NCI-H82 treated with DMSO at 0.1 percent for 48 hours (cell line): ENCODE data around the gene CCDC18.
A peak's percentile ranks its signal among the peaks of the same experiment; 100 is the strongest.
"Not testable (repeated sequence)": the region's sequence is repeated elsewhere in the genome, so short reads cannot be mapped to it uniquely, and the experiment has no call there.

ENCODE experiments used
- DNase-seq: peaks from one replicate; lab custom pipeline; 2025; ENCODE audit not compliant: unreplicated experiment; lab: John Stamatoyannopoulos, UW

Gene CCDC18

DNA sequence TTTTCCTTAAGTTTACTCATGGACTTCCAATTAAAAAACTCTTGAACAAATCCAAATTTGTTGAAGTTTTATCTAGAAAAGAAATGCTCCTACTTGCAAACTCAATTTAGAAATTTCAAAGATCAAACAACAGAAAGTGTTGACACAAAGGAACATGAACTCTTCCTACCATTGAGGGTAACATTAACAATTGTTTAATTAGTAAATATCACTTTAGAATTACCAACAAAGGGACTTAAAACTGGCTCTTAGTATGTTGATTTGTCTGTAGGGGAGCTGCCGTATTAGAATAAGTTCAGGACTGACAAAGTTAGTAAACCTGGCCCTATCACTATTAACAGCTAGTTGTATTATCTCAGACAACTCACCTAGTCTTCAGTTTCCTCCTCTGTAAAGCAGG, 57.9 kb downstream of the CCDC18 start:
- DNase-seq, result no peak

DNA sequence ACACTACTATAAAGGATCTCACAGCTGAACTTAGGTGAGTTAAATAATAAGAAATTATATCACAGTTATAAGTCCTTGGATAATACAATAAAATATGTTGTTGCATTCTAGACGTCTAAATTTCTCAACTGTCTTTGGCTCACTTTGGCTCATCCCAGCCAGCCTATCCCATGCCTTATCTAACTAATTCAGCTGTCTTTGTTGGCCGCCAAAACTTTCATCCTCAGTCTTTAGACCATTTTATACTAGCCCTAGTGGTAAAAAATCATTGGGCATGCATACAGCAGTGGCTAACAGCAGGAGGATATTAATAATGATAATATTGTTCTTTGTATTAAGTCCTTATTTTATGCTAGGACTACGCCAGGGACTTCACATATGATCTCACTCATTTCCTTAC, 59.3 kb downstream of the CCDC18 start:
- DNase-seq, result no peak

DNA sequence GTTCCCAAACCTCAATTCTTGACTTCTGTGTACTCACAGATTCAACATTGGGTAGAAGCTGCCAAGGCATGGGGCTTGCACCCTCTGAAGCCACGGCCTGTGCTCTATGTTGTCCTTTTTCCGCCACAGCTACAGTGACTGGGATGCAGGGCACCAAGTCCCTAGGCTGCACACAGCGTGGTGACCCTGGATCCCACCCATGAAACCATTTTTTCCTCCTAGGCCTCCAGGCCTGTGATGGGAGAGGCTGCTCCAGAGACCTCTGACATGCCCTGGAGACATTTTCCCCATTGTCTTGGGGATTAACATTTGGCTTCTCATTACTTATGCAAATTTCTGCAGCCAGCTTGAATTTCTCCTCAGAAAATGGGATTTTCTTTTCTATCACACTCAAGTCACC, 62.7 kb downstream of the CCDC18 start:
- not testable (repeated sequence) for DNase-seq

DNA sequence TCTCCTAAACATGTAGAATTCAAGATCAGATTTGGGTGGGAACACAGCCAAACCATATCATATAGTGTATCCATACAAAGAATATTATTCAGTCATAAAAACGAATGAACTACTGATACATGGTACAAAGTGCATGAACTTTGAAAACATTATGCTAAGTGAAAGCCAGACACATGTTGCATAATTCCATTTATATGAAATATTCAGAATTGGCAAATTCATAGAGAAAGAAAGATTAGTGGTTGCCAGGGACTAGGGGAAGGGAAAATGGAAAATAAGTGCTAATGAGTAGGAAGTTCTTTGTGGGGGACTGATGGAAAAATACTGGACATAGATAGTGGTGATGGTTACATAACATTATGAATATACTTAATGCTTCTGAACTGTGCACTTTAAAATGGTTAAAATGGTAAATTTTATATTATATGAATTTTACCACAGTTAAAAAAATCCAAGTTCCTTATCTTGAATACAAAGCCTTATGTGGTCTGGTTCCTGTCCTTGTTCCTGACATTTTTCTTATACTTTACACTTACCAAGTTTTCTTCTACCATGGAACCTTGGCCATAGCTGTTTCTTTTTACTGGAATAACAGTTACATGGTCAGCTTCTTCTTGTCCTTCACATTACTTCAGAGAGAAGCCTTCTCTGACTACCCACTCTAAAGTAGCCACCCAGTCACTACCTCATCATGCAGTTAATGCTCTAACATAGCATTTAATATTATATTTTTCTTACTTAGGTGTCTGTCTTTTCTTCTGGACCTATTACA, 64.0 kb downstream of the CCDC18 start:
- DNase-seq, result no peak

DNA sequence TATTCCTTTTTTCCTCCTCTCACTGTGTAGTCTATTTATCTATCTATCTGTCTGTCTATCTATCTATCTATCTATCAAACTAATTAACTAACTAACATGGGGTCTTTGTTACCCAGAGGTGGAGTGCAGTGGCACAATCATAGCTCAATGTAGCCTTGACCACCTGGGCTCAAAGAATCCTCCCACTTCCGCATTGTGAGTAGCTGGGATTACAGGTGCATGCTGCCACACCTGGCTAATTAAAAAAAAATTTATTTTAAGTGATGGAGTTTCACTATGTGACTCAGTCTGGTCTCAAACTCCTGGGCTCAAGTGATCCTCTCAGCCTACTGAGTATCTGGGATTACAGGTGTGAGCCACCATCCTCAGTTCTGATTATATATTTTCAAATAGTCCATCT, 71.4 kb downstream of the CCDC18 start:
- DNase-seq, result no peak

DNA sequence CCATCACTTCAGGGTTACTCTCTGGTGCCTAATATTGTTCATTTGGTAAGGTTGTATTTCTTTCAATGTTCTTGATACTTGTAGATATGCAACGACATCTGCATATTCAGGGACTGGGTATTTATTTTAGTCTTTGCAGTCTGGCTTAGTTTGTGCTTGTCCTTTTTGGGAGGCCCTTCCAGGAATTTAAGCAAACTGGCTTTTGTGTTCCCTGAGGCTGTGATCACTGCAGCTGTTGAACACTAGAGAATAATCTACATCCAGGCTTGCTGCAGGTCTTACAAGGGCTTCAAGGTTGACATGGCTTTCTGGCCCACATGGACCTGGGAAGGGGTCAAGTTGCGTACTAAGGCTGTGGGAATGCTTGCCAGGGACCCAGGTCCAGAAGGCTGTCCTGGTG, 72.1 kb downstream of the CCDC18 start:
- DNase-seq, result no peak

DNA sequence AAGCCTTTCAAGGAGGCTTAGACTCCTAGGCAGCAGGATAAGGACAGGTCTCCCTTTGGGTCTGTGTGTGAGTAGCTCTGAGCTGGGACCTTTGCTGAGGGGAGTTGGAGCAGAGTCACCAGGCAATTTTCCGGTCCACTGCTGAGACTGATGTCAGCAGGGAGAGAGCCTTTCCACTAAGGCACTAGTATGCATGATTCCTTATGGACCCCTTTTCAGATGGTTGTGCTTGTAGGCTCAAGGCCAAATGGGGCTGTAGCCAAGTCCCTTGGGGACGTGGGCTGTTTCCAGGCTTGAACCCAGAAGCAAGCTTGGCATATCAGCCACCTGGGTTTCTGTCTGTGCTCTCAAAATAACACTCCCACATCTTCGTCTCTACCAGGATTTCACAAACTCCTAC, 73.0 kb downstream of the CCDC18 start:
- no peak for DNase-seq

DNA sequence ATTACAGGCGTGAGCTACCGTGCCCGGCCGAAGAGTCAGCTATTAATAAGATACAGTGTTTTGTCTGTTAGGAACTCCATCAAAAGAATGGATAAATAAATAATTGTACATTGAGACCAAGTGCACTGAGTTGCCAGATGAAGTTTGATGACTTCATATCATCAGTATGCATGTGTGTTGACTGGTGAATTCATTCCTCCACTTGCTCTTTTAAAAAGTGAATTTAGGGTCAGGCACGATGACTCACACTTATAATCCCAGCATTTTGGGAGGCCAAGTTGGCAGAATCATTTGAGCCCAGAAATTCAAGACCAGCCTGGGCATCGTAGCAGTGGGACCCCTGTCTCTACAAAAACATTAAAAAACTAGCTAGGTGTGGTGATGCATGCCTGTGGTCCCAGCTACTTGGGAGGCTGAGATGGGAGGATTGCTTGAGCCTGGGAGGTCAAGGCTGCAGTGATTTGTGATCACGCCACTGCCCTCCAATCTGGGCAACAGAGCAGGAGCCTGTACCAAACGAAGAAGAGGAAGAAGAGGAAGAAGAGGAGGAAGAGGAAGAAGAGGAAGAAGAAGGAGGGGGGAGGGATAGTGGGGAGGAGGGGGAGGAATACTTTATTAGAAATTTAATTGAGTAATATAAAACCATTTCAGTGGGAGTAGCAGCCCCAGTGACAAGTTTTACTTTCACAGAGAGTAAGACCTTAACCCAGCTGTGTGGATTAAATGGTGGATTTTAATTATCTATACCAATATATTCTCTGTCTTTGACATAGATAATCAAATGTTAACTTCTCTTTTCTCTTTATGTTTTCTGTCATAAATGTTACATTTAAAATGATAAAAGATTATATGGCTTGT, 74.9 kb downstream of the CCDC18 start:
- no peak for DNase-seq

DNA sequence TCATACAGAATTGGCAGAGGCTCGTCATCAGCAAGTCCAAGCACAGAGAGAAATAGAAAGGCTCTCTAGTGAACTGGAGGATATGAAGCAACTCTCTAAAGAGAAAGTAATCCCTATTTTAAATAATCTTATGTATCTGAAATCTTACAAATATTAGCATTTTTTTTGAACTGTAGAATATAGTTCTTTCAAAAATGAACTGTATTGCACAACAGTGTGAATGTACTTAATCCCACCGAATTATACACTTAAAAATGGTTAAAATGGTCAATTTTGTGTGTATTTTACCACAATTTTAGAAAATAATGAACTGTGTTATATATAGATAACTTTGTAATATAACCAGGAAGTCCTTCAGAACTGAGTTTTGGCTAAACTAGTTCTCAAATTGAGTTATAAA, 75.9 kb downstream of the CCDC18 start:
- DNase-seq, result no peak

DNA sequence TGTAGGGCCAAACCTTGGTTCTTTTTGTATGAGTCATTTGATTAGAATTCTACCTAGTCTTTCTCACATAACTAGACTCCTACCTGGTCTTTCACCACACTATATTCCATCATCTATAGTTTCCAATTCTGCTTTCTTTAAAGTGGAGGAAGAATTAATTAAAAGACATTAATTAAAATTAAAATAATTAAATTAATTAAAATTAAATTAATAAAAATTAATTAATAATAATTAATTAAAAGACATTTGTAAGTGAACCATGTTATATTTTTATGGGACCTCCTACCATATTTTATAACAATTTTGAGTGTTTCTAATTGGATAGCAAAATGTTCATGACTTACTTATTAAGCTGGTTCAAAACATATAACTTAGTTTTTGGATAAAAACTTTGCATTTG, 77.4 kb downstream of the CCDC18 start:
- DNase-seq, result no peak

DNA sequence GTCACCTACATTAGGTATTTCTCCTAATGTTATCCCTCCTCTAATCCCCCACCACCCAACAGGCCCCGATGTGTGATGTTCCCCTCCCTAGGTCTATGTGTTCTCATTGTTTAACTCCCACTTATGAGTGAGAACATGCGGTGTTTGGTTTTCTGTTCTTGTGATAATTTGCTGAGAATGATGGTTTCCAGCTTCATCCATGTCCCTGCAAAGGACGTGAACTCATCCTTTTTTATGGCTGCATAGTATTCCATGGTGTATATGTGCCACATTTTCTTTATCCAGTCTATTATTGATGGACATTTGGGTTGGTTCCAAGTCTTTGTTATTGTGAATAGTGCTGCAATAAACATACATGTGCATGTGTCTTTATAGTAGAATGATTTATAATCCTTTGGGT, 80.2 kb downstream of the CCDC18 start:
- DNase-seq, result not testable (repeated sequence)

DNA sequence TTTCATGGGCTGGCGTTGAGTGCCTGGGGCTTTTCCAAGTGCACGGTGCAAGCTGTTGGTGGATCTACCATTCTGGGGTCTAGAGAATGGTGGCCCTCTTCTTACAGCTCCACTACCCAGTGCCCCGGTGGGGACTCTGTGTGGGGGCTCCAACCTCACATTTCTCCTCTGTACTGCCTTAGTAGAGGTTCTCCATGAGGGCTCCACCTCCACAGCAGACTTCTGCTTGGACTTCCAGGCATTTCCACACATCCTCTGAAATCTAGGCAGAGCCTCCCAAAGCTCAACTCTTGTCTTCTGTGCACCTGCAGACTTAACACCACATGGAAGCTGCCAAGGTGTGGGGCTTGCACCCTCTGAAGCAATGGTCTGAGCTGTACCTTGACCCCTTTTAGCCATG, 82.1 kb downstream of the CCDC18 start:
- DNase-seq, result no peak

DNA sequence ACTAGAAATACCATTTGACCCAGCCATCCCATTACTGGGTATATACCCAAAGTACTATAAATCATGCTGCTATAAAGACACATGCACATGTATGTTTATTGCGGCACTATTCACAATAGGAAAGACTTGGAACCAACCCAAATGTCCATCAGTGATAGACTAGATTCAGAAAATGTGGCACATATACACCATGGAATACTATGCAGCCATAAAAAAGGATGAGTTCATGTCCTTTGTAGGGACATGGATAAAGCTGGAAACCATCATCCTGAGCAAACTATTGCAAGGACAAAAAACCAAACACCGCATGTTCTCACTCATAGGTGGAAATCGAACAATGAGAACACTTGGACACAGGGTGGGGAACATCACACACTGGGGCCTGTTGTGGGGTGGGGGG, 88.4 kb downstream of the CCDC18 start:
- DNase-seq, result not testable (repeated sequence)

DNA sequence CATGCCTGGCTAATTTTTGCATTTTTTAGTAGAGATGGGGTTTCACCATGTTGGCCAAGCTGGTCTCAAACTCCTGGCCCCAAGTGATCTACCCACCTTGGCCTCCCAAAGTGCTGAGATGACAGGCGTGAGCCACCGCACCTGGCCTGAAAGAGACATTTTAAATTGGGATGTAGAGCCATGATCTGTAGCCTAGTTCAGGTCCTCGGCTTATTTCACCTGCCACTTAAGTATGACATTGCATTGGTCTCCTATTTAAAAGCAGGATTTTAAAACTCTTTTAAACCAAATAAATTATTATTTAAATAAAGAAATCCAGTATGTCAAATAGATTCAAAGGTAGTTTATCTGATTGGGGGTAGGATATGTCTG, 94.7 kb downstream of the CCDC18 start:
- DNase-seq, result not testable (repeated sequence)

DNA sequence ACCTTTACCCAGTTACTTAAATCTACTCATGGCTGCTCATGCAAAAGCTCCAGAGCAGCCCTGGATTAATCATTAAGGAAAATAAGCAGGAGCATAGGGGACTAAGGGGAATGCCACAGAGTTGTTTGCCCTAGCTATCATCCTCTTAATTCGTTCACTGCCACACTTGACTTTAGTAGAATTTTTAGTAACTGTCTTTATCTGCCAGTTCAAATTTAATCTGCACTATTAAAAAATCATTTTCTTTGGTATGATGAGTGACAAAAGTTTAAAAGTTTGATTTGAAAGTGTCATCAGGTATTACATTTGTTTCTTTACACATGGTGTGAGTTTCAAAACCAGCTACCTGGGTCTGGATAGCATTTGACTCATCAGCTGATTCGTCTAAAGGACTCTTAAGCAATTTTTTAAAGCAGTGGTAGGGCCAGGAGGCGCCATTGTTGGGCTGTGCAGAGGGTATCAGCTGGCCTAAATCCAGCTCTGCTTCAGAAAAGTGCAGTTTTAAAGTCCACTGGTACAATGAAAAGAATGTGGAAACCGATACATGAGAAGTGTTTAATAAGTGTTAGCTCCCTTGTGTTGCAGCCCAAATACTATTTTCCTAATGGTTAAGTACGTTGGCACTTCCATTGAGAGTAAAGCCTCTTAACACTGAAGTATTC, 95.2 kb downstream of the CCDC18 start:
- DNase-seq, result no peak

DNA sequence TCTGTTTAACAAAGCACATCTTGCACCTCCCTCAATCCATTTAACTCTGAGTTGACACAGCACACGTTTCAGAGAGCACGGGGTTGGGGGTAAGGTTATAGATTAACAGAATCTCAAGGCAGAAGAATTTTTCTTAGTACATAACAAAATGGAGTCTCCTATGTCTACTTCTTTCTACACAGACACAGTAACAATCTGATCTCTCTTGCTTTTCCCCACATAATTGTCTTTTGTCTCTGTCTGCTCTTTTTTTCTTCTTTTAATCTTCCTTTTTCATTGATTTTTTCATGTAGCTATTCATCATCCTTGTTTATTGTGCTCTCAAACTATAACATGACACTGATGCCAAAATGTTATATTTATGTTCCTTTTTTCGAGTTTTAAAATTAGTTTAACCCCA, 97.0 kb downstream of the CCDC18 start:
- not testable (repeated sequence) for DNase-seq

DNA sequence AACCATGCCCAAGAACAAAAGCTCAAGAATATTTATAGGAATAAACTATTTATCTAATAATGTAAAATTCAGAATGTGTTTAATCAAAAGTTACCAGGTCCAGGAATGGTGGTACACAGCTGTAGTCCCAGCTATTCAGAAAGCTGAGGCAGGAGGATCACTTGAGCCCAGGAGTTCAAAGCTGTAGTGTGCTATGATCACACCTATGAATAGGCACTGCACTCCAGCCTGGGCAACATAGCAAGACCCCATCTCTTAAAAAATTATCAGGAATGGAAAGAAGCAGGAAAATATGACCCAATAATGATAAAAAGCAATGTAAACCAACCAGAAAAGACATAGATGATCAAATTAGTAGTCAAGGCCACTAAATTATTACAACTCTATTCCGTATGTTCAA, 103.0 kb downstream of the CCDC18 start:
- no peak for DNase-seq

DNA sequence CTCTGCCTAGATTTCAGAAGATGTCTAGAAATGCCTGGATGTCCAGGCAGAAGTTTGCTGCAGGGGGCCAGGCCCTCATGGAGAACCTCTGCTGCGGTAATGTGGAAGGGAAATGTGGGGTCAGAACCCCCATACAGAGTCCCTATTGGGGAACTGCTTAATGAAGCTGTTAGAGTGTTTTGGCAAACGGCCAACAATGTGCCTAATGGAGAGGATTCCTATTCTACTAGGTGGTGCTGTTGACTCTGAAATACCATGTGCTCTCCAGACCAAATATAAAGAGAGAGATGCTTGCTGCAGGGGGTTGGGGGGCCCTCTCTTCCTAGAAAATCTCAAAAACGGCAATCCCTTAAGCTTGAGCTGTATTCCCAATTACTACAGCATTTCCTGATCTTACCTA, 108.0 kb downstream of the CCDC18 start:
- no peak for DNase-seq

DNA sequence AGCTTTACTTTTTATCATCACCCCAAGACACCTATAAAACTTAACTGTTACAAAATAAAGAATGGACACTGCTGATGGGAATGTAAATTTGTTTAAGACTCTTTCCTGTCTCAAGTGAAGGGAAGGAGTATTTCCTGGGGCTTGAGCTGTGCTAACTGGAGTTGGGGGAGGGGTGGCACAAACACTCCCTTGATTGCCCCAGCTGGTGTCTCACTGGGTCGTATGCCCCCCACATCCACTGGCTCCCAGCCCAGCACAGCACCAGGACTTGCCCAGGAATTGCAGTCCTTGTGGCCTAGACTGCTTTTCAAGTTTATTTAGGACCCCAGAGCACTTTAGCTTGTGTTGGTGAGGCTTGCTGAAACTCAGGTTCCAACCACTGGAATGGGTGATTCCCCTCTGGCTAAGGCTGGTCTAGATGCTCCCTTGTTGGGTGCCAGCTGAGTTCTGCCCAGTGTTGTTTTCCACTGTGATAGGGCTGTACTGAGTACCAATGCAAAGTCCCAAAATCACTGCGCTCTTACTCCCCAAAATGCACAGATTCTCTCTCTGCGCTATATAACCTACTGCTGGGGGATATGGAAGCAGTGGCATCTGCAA, 116.1 kb downstream of the CCDC18 start:
- DNase-seq, result no peak

DNA sequence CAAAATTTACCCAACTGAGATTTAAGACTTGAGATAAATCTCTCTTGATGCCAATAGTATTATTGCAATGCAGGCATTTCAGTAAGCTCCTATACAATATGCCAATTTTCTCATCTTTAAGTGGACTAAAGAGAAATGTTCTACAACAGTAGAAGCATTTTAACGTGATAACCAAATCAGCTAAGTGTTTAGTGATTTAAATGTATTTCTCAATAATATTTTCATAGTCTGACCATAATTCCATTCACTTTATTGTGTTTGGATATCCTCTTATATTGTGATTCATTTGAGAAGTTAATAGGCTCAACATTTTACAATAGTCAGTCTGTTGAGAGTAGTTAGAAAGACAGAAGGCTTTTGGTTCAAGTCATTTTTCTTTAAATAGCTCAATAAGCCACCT, 120.6 kb downstream of the CCDC18 start:
- no peak for DNase-seq

DNA sequence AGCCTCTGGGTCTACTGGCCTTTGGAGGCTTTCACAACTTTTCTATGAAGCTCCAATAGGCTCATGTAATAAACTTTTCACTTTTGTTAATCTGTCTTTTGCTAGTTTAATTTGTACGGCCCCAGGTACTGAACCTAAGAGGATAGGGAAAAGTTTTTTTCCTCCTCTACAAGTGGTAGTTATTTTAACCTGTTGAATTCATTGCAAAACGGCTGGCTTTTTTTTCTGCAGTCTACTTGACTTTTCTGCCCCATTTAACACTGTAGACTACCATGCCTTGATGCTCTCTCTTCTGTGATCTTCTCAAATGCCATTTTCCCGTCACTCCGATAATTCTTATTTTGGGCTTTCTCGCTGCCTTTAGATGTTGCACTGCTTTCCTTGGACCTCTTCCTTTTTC, 121.6 kb downstream of the CCDC18 start:
- DNase-seq, result no peak

DNA sequence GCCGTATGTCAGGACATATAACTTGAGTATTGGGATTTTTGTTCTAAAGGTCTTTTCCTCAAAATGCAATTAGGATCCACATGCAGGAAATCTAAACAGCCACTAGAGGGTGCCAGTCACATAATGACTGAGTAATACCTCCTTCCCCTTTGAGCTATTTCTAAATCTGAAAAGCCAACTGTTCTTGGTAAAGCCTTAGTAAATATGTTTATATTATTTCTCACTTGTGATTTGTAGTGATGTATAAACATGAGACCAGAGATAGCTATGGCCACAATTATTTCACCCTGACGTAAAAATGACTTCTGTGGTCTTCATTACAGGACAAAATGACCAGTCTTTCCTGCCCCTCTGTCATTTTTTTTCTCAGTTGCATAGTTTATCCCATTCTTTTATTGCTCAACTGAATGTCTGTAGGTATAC, 124.2 kb downstream of the CCDC18 start:
- DNase-seq, result peak; percentile 50
